Suppressor macrophage (primary cell): Measurements from ENCODE around the gene CASP9.
"Not testable (repeated sequence)": the region's sequence is repeated elsewhere in the genome, so short reads cannot be mapped to it uniquely, and the experiment has no call there.

ENCODE experiments used
- DNase-seq, 4 experiments: peaks; one replicate each; pipeline ENCODE4 v3.0.0-alpha.2; 2020 to 2022

Gene CASP9

GRCh38 chr1:15469361-15469760, 54.7 kb downstream of the CASP9 start:
- DNase-seq: no peak

GRCh38 chr1:15468145-15468544, 55.9 kb downstream of the CASP9 start:
- DNase-seq: no peak

GRCh38 chr1:15466955-15467625, 56.9 kb downstream of the CASP9 start:
- DNase-seq: not testable (repeated sequence)

- peak in 2 of 4 experiments; percentile 36 to 51 for DNase-seq
Observed at GRCh38 chr1:15465674-15466073, 58.3 kb downstream of the CASP9 start.

GRCh38 chr1:15463926-15464322, 60.1 kb downstream of the CASP9 start:
- not testable (repeated sequence) for DNase-seq

GRCh38 chr1:15463064-15463800, 60.8 kb downstream of the CASP9 start:
- not testable (repeated sequence) for DNase-seq

DNA sequence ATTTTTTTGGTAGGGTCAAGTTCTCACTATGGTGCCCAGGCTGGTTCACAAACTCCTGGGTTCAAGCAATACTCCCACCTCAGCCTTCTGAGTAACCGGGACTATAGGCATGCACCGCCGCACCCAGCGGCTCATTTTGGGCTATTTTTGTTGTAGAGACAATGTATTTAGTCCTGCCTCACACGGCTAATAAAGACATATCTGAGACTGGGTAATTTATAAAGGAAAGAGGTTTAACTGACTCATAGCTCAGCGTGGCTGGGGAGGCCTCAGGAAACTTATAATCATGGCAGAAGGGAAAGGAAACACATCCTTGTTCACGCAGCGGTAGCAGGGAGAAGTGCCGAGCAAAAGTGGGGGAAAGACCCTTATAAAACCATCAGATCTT, 63.3 kb downstream of the CASP9 start:
- DNase-seq: no peak

GRCh38 chr1:15459771-15460707, 64.0 kb downstream of the CASP9 start:
- DNase-seq: peak; percentile 50 to 70 (median 62)

- DNase-seq: not testable (repeated sequence)
Observed at GRCh38 chr1:15458388-15458787, 65.6 kb downstream of the CASP9 start.

DNA sequence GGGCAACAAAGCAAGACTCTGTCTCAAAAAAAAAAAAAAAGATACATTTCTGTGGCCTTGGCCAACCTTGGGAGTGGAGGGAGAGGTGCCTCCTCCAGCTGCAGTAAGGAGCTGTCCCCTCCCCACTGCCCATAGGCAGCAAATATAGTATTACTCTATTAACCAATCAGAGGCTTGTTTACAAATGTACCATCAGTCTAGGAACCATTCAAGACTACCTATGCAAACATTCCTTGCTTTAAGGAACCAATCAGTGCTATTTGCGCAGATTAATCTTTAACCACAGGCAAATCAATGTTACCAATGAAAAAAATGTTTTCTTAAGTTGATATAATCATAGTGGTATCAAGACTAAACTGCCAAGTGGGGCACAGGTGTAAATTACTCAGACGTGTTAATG, 66.4 kb downstream of the CASP9 start:
- DNase-seq: no peak

GRCh38 chr1:15456313-15456954, 67.6 kb downstream of the CASP9 start, which contains the start of gene CELA2A:
TSS of gene CELA2A (plus strand) at chr1:15456732. CDS start at chr1:15456754, 22 bp downstream.
- no peak for DNase-seq

- DNase-seq: peak in 2 of 4 experiments; percentile 42 to 70
Observed at GRCh38 chr1:15455522-15455921, 68.5 kb downstream of the CASP9 start.

- DNase-seq: no peak
Observed at GRCh38 chr1:15454256-15454655, 69.8 kb downstream of the CASP9 start.

DNA sequence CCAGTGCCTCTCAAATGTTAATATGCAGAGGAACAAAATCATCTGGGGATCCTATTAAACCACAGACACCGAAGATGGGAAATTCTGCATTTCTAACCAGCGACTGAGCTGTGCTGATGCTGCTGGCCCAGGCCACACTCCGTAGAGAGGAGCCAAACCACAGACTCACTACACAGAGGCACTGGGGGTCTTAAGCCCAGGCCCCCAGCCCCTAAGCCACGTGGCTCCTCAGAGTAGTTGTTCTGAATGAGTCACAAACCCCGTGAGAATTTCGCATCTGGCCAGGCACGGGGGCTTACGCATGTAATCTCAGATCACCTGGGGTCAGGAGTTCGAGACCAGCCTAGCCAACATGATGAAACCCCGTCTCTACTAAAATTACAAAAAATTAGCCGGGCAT, 70.3 kb downstream of the CASP9 start:
- no peak for DNase-seq

DNA sequence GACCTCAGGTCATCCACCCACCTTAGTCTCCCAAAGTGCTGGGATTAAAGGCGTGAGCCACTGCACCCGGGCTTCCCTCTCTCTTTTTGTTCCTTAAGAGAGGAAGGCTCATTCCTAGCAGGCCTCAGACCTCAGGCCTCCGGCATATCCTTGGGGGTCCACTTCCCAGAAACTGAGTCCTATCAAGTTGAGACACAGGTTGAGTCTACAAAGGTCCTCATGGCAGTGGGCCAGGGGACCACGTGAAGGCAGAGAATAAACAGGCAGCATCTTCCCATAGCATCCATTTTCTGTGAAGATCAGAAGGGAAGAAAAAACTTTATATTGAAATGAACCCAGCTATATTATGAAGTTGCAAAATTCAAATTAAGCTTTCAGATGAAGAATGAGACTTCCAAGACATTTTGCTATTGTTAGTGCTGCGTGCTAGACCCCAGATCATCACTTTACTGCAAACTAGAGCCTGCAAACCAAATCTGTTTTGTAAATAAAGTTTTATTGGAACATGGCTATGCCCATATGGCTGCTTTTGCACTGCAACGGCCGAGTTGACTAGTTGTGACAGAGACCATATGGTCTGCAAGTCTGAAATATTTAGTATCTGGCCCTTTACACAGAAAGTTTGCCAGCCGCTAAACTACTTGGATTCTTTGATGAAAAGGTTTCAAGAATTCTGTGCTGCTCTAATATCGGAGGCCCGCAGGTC, 71.0 kb downstream of the CASP9 start:
- no peak for DNase-seq

GRCh38 chr1:15452216-15452615, 71.8 kb downstream of the CASP9 start:
- DNase-seq: no peak

GRCh38 chr1:15451014-15451722, 72.8 kb downstream of the CASP9 start:
- no peak for DNase-seq

DNA sequence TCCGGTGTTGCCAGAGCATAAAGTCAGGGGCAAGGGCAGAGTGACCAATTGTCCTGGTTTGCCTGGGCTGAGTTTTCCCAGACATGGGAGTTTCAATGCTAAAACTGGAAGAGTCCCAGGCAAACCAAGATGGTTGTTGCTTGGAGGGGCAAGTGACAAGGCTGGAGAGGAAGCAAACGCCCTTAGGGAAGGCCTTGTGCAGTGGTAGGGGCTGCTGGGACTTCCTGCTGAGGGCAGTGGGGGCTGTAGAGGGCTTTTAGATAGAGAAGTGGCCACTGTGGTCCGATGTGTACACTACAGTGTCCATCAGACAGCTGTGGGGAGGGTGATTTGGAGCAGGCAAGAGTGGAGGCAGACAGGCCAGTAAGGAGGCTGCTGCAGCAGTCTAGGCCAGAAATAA, 74.4 kb downstream of the CASP9 start:
- DNase-seq: no peak

GRCh38 chr1:15448877-15449462, 75.0 kb downstream of the CASP9 start:
- no peak for DNase-seq

GRCh38 chr1:15446212-15446611, 77.8 kb downstream of the CASP9 start:
- no peak for DNase-seq
